Measurements from ENCODE around the gene TRIM26. TPM values are rescaled to one million over a fixed set of nuclear protein-coding genes. Genes with fewer than 3 reads are reported as not detected.

TRIM26 gene
- total and polyA plus RNA-seq, 2 experiments from 2014 or later, result 11.0 to 38.0 TPM

- peaks cover 9% of the 10 kb centered on the region for H3K27me3 Mint-ChIP-seq (ENCODE audit: insufficient read depth, low read depth, poor library complexity)
- peaks cover 4% of the 10 kb centered on the region; the same call in 1 of the 3 replicates for H3K4me1 Mint-ChIP-seq
- Histone ChIP-seq H3F3A (replicated peaks; ENCODE audit: low read depth) (no peaks in the 10 kb centered on the region), H3K4me1 (ENCODE audit: insufficient read depth) (peaks cover 2% of the 10 kb centered on the region; the same call in 1 of the 2 replicates), H3K4me3 (no peak overlapping the region), H3K79me2 (replicated peaks; ENCODE audit: insufficient read depth) (peaks cover 13% of the 10 kb centered on the region), H3K36me3 (ENCODE audit: insufficient read depth) (peaks cover 12% of the 10 kb centered on the region), H3K27ac (ENCODE audit: low read depth) (no peak overlapping the region), H3K27me3 (ENCODE audit: insufficient read depth) (no peaks in the 10 kb centered on the region), H3K9me2 (ENCODE audit: insufficient read depth) (no peaks in the 10 kb centered on the region), H2AFZ (no peak overlapping the region), H4K20me1 (replicated peaks; ENCODE audit: insufficient read depth) (peaks cover 18% of the 10 kb centered on the region), H3K4me2 (no peak overlapping the region)
- DNase-seq (ENCODE audit: low spot score) (no peak), ATAC-seq (no peak)
- H3K9me3 Mint-ChIP-seq, result no peaks in the 10 kb centered on the region
- no peak for TF ChIP-seq REST (IDR thresholded peaks at IDR 0.05; ENCODE audit: unreplicated experiment)
- no peak overlapping the region for H3K4me3 Mint-ChIP-seq
- H3K36me3 Mint-ChIP-seq (ENCODE audit: low read depth), result peaks cover 41% of the 10 kb centered on the region
- no peak overlapping the region for H3K27ac Mint-ChIP-seq
These were observed 17.3 kb downstream of the TRIM26 start for GRCh38 chr6:30195951-30196350.

GRCh38 chr6:30194797-30195690 lies 18.2 kb downstream of the TRIM26 start:
- Histone ChIP-seq H2AFZ (no peak overlapping the region), H3K27me3 (ENCODE audit: insufficient read depth) (no peaks in the 10 kb centered on the region), H3F3A (replicated peaks; ENCODE audit: low read depth) (no peaks in the 10 kb centered on the region), H3K36me3 (ENCODE audit: insufficient read depth) (peaks cover 12% of the 10 kb centered on the region), H3K4me1 (ENCODE audit: insufficient read depth) (no peaks in the 10 kb centered on the region), H3K4me3 (no peak overlapping the region), H3K4me2 (no peak overlapping the region), H3K27ac (ENCODE audit: low read depth) (no peak overlapping the region), H3K9me2 (ENCODE audit: insufficient read depth) (no peaks in the 10 kb centered on the region), H4K20me1 (replicated peaks; ENCODE audit: insufficient read depth) (peaks cover 9% of the 10 kb centered on the region), H3K79me2 (replicated peaks; ENCODE audit: insufficient read depth) (peaks cover 6% of the 10 kb centered on the region; the same call in 1 of the 2 replicates)
- Mint-ChIP-seq H3K27me3 (ENCODE audit: insufficient read depth, low read depth, poor library complexity) (peaks cover 9% of the 10 kb centered on the region), H3K36me3 (ENCODE audit: low read depth) (peaks cover 40% of the 10 kb centered on the region), H3K9me3 (no peaks in the 10 kb centered on the region), H3K4me1 (no peaks in the 10 kb centered on the region), H3K27ac (no peak overlapping the region), H3K4me3 (no peak overlapping the region)
- DNase-seq (ENCODE audit: low spot score), result no peak
- ATAC-seq, result no peak
- TF ChIP-seq EZH2 (IDR thresholded peaks at IDR 0.05; ENCODE audit: low read depth, unreplicated experiment) (no peak), EZH2phosphoT487 (IDR thresholded peaks at IDR 0.05; ENCODE audit: unreplicated experiment) (no peak), POLR2AphosphoS5 (IDR thresholded peaks at IDR 0.05; ENCODE audit: low read depth) (no peak), STAT1 (IDR thresholded peaks at IDR 0.05; ENCODE audit: unreplicated experiment) (no peak), JUNB (IDR thresholded peaks at IDR 0.05; ENCODE audit: unreplicated experiment) (no peak), NANOG (IDR thresholded peaks at IDR 0.05; ENCODE audit: borderline replicate concordance) (no peak), ETS1 (IDR thresholded peaks at IDR 0.05) (no peak), CTCF (conservative IDR thresholded peaks at IDR 0.05; ENCODE audit: low read depth in 2 of 2) (no peak), ZNF331 (CRISPR knock-in tag; IDR thresholded peaks at IDR 0.05; ENCODE audit: low read depth) (no peak), ZNF114 (CRISPR knock-in tag; IDR thresholded peaks at IDR 0.05) (no peak), REST (IDR thresholded peaks at IDR 0.05; ENCODE audit: unreplicated experiment) (no peak), CREB1 (CRISPR knock-in tag; IDR thresholded peaks at IDR 0.05; ENCODE audit: low read depth) (no peak)

All from GM23338 (cell line).